Fibroblast of lung (primary cell): ENCODE results near the gene ZNF804B. TPM values are rescaled to one million over a fixed set of nuclear protein-coding genes. Genes with fewer than 3 reads are reported as not detected.

Experiments
- DNase-seq, 2 donors: peaks; one replicate each; pipeline versions ENCODE4 v3.0.0 to v3.0.0-alpha.2; 2010; ENCODE audit warnings: low read depth in 2 of 2
- H2AFZ ChIP-seq: 2 replicates; pipeline ENCODE4 v1.5.1; 2012; ENCODE audit warnings: low read length, control low read depth, inconsistent platforms
- H3K27ac ChIP-seq: 2 replicates; pipeline ENCODE4 v1.5.1; 2011; ENCODE audit warnings: low read length, control low read depth; ENCODE audit not compliant: insufficient read depth
- H3K27me3 ChIP-seq: 2 replicates; pipeline ENCODE4 v1.5.1; 2011; ENCODE audit warnings: mild to moderate bottlenecking, low read length; ENCODE audit not compliant: control insufficient read depth, insufficient read depth
- H3K36me3 ChIP-seq: 2 replicates; pipeline ENCODE4 v1.5.1; 2011; ENCODE audit warnings: low read length; ENCODE audit not compliant: control insufficient read depth, insufficient read depth
- H3K4me1 ChIP-seq: 2 replicates; pipeline ENCODE4 v1.5.1; 2011; ENCODE audit warnings: low read length; ENCODE audit not compliant: control insufficient read depth, insufficient read depth; ENCODE audit errors: extremely low read depth
- H3K4me2 ChIP-seq: 2 replicates; pipeline ENCODE4 v1.5.1; 2011; ENCODE audit warnings: low read length, control low read depth; ENCODE audit not compliant: insufficient read depth; ENCODE audit errors: extremely low read depth
- H3K4me3 ChIP-seq, 4 experiments: fragments of 200-600 bp in 1 of 4; sonication (generic) in 1 of 4; replicated peaks in 1 of 4; 2 replicates each; pipeline ENCODE4 v1.5.1; 2011 to 2016; ENCODE audit warnings: low read length in 4 of 4, low read depth in 3 of 4, mild to moderate bottlenecking in 3 of 4, control low read depth in 2 of 4, inconsistent platforms in 1 of 4, mixed read lengths in 1 of 4; ENCODE audit not compliant: insufficient read depth in 1 of 4; ENCODE audit errors: control extremely low read depth in 1 of 4
- H3K79me2 ChIP-seq: 2 replicates; pipeline ENCODE4 v1.5.1; 2012; ENCODE audit warnings: mild to moderate bottlenecking, low read length, inconsistent platforms; ENCODE audit not compliant: control insufficient read depth, insufficient read depth
- H3K9ac ChIP-seq: 2 replicates; pipeline ENCODE4 v1.5.1; 2011; ENCODE audit warnings: mild to moderate bottlenecking, low read length, control low read depth; ENCODE audit not compliant: insufficient read depth
- H3K9me3 ChIP-seq: 2 replicates; pipeline ENCODE4 v1.5.1; 2012; ENCODE audit warnings: low read depth, low read length; ENCODE audit not compliant: control insufficient read depth, insufficient read depth
- H4K20me1 ChIP-seq: 2 replicates; pipeline ENCODE4 v1.5.1; 2011; ENCODE audit warnings: low read length; ENCODE audit not compliant: control insufficient read depth, insufficient read depth; ENCODE audit errors: extremely low read depth
- EZH2 ChIP-seq: IDR thresholded peaks from 2 replicates; pipeline ENCODE4 v1.5.1; 2012; ENCODE audit warnings: low read length, control low read depth, mild to moderate bottlenecking; ENCODE audit errors: missing control alignments
- polyA plus RNA-seq, 2 donors: library from polyadenylated mRNA; depleted of rRNA in 1 of 2; stranded (reverse) in 1 of 2; unstranded in 1 of 2; fragments of >200 nt; gene quantifications; 2 replicates each; pipeline ENCODE4 v1.2.1, GENCODE V29; 2011 to 2012; ENCODE audit warnings: missing spikeins in 1 of 2
- total RNA-seq: library from RNA; depleted of rRNA; stranded (reverse); fragments of >200 nt; gene quantifications from 2 replicates; pipeline ENCODE4 v1.2.1, GENCODE V29; 2014
- TF ChIP-seq, protein P1 (sequence below), 2 donors: IDR thresholded peaks in 1 of 2; conservative IDR thresholded peaks in 1 of 2; 1 replicate in 1 of 2; 2 replicates in 1 of 2; pipeline ENCODE4 v1.5.1; 2011 to 2012; ENCODE audit warnings: low read length in 2 of 2, control low read depth in 1 of 2, inconsistent platforms in 1 of 2, low read depth in 1 of 2, mild to moderate bottlenecking in 1 of 2

The ZNF804B gene
- total and polyA plus RNA-seq, 2 donors (not counting 1 experiment from before 2014, with no cell fraction given): not detected

DNA sequence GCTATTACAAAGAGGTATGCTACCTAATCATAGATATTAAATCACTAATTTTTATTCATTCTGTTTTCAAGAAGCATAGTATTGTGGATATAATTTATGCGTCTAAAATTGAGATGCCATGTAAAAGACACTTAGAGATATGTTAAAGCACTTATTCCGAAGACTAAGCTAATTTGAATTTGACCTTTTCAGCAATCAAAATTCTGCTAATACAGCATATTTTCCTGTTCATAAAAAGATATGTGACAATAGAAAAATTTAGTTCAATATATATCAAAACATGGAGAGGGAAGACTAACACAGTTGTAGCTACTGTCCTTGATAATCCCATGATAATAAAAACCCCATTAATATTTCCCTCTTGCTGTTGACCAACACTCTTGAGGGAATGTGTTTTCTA, 422.6 kb downstream of the ZNF804B start:
- Histone ChIP-seq H3K4me1 (no peaks in the 10 kb centered on the region), H3K27ac (no peak overlapping the region), H3K9me3 (no peaks in the 10 kb centered on the region), H3K9ac (no peak overlapping the region), H3K79me2 (no peaks in the 10 kb centered on the region), H3K27me3 (no peaks in the 10 kb centered on the region), H3K4me3 (no peak overlapping the region), H4K20me1 (no peaks in the 10 kb centered on the region), H3K36me3 (no peaks in the 10 kb centered on the region), H3K4me2 (no peak overlapping the region), H2AFZ (no peak overlapping the region)
- TF ChIP-seq EZH2: no peak
- TF ChIP-seq, protein P1, sequence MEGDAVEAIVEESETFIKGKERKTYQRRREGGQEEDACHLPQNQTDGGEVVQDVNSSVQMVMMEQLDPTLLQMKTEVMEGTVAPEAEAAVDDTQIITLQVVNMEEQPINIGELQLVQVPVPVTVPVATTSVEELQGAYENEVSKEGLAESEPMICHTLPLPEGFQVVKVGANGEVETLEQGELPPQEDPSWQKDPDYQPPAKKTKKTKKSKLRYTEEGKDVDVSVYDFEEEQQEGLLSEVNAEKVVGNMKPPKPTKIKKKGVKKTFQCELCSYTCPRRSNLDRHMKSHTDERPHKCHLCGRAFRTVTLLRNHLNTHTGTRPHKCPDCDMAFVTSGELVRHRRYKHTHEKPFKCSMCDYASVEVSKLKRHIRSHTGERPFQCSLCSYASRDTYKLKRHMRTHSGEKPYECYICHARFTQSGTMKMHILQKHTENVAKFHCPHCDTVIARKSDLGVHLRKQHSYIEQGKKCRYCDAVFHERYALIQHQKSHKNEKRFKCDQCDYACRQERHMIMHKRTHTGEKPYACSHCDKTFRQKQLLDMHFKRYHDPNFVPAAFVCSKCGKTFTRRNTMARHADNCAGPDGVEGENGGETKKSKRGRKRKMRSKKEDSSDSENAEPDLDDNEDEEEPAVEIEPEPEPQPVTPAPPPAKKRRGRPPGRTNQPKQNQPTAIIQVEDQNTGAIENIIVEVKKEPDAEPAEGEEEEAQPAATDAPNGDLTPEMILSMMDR (conservative IDR thresholded peaks at IDR 0.05 in 1 of 2, IDR thresholded peaks at IDR 0.05 in 1 of 2; ENCODE audit: low read depth in 1 of 2, low read length in 2 of 2): no peak
- DNase-seq: no peak

DNA sequence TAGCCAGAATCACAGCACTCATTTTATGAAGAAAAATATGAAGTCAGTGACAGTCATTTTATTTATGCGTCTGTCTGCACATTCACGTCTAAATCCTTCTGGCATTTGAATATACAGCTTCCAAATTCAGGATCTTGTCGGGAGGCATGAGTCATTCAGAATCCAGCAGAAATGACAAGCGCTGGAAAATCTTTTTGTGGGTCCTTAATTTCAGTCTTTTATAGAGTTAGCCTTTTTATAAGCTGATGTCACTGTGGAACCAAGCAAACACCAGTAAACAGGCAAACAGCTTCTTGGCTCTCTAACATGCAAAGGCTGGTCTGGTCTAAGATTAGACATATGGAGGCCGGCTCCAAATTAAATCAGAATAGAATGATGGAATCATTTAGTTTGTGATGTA, 424.2 kb downstream of the ZNF804B start:
- Histone ChIP-seq H4K20me1 (no peaks in the 10 kb centered on the region), H3K27me3 (no peaks in the 10 kb centered on the region), H3K4me3 (no peak overlapping the region), H3K9me3 (no peaks in the 10 kb centered on the region), H3K4me1 (no peaks in the 10 kb centered on the region), H3K36me3 (no peaks in the 10 kb centered on the region), H3K79me2 (no peaks in the 10 kb centered on the region), H2AFZ (no peak overlapping the region), H3K27ac (no peak overlapping the region), H3K4me2 (no peak overlapping the region), H3K9ac (no peak overlapping the region)
- TF ChIP-seq EZH2: no peak
- TF ChIP-seq, protein P1 (conservative IDR thresholded peaks at IDR 0.05 in 1 of 2, IDR thresholded peaks at IDR 0.05 in 1 of 2; ENCODE audit: low read depth in 1 of 2, low read length in 2 of 2): no peak
- DNase-seq: no peak

DNA sequence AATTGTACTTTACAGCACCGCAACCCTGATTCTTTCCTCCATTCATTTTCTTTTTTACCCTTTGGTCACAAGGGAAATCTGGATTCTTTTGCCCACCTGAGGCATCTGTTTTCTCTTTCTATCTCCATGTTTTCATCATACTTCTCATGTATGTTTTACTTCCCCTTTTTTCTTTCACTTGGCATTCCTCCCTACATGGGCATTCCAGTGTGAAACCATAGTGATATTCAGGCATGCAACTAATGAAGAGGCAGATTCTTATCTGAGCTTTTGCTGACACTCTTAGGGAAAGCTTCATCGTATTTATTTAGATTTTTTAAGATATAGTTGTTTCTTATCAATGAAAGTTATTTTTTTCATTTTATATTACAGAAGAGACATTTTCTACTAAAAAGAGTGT, 441.3 kb downstream of the ZNF804B start:
- Histone ChIP-seq H3K27ac (no peak overlapping the region), H3K4me2 (no peak overlapping the region), H4K20me1 (no peaks in the 10 kb centered on the region), H3K79me2 (no peaks in the 10 kb centered on the region), H3K27me3 (no peaks in the 10 kb centered on the region), H3K9ac (no peak overlapping the region), H3K36me3 (no peaks in the 10 kb centered on the region), H2AFZ (no peak overlapping the region), H3K9me3 (no peaks in the 10 kb centered on the region), H3K4me1 (no peaks in the 10 kb centered on the region), H3K4me3 (no peak overlapping the region)
- DNase-seq: no peak
- no peak for TF ChIP-seq EZH2
- TF ChIP-seq, protein P1 (conservative IDR thresholded peaks at IDR 0.05 in 1 of 2, IDR thresholded peaks at IDR 0.05 in 1 of 2; ENCODE audit: low read depth in 1 of 2, low read length in 2 of 2): no peak
